Activated T-helper 2 cell treated with anti-CD3 and anti-CD28 coated beads, Interferon-gamma antibody, Interleukin-2, Interleukin-4, amounts not matched to agents 10 μg/mL and 5 μg/mL and 100 μg/mL, durations not matched to agents 14 hours and 24 hours and 36 hours (primary cell): Measurements from ENCODE around the gene TRAF1. TPM values are rescaled to one million over a fixed set of nuclear protein-coding genes. Genes with fewer than 3 reads are reported as not detected.

Experiments used
- DNase-seq: peaks from one replicate; pipeline ENCODE4 v3.0.0; 2021; ENCODE audit warnings: low spot score
- H3K27ac Mint-ChIP-seq: one replicate; pipeline ENCODE4 v1.8.0; 2021; ENCODE audit warnings: mixed read lengths
- H3K27me3 Mint-ChIP-seq: one replicate; pipeline ENCODE4 v1.8.0; 2021; ENCODE audit warnings: low read depth, mixed read lengths
- H3K36me3 Mint-ChIP-seq: one replicate; pipeline ENCODE4 v1.8.0; 2021; ENCODE audit warnings: low read depth, mixed read lengths
- H3K4me1 Mint-ChIP-seq: one replicate; pipeline ENCODE4 v1.8.0; 2021; ENCODE audit warnings: low read depth, mixed read lengths
- H3K4me3 Mint-ChIP-seq: one replicate; pipeline ENCODE4 v1.8.0; 2021; ENCODE audit warnings: low read depth, mild to moderate bottlenecking, moderate library complexity, mixed read lengths
- H3K9me3 Mint-ChIP-seq: one replicate; pipeline ENCODE4 v1.8.0; 2021; ENCODE audit warnings: mixed read lengths
- intact Hi-C: fragments of 100-400 bp; cut with micrococcal nuclease; formaldehyde crosslinking; loops from one replicate; pipeline ENCODE4 v1.15.1; 2023
- total RNA-seq: library from RNA; stranded (reverse); gene quantifications from 2 replicates; pipeline ENCODE4 v1.2.3, GENCODE V29; 2022

The TRAF1 gene
- total RNA-seq, 1 donor from 2014 or later = 164 TPM

DNA sequence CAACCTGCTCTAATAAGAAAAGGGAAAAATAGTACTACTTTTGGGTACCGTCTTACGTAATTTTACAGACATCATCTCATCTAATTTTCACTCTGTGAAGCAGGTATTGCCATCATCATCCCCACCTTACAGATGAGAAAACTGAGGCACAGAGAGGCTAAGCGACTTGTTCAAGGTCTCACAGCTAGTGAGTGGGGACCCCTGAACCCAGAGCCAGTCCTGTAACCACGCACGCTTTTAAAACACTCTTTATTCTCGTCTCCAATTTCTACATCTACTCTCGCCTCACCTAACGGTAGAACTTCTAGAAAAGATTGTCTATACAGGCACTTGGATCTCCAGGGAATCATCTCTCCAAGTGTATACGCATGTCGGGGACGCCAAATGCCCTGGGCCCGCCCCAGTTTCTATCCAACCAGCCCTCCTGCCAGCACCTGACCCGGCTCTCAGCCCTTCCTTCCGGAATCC lies 1.5 kb upstream of the TRAF1 start:
- Mint-ChIP-seq H3K27me3 (no peaks in the 10 kb centered on the region), H3K27ac (peak overlapping the region; percentile 98), H3K4me3 (peak overlapping the region; percentile 92), H3K36me3 (peaks cover 35% of the 10 kb centered on the region), H3K4me1 (peaks cover 62% of the 10 kb centered on the region), H3K9me3 (no peaks in the 10 kb centered on the region)
- intact Hi-C loops = loop anchor here (5.0 kb wide), 1 partner anchor 136 kb away; the partner anchor contains the start of gene FBXW2
- no peak for DNase-seq

GRCh38 chr9:120927269-120928014 lies 846 bp upstream of the TRAF1 start:
- Mint-ChIP-seq H3K36me3 (peaks cover 41% of the 10 kb centered on the region), H3K4me3 (peak overlapping the region; percentile 92), H3K9me3 (no peaks in the 10 kb centered on the region), H3K27ac (peak overlapping the region; percentile 98), H3K27me3 (no peaks in the 10 kb centered on the region), H3K4me1 (peaks cover 63% of the 10 kb centered on the region)
- intact Hi-C loops = loop anchor here (1.0 to 5.0 kb wide), 6 partner anchors 17 to 147 kb away; partner anchors contain the start of genes CNTRL and FBXW2
- no peak for DNase-seq

DNA sequence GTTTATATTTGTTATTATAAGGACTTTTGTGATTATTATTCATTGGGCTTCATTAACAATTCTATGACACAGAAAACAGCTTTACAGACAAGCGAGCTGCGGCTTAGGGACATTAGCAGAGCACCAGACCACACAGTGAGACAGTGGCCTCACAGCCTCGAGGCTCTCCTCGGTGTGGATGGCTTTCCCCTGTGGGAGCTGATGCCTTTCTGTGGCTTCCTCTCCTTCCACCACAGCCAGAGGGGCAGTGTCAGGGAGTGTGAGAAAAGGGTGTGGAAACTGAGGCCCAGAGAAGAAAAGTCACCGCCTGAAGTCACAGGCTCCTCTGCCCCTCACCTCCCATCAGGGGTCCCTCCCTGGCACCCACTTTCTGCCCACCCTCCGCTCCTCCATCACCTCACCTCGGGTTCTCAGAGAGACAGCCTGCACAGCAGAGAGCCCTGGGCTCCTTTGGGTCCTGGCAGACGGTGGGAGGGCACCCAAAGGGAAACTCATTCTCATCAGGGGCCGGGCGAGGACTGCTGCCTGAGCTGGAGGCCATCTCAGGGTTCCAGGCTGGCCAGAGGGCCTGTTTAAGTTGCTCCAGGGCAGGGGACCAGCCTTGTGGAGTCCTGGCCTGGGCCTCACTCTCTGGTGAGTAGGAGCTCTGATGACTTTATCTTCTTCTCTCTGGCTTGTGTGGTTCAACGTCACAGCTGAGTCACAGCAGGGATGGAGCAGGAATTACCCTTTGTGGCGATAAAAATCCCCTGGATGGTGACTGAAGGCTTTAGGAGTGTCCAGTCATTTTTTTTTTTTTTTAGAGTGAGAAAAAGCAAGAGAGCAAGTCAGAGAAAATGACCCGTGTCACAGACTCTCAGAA lies 830 bp downstream of the TRAF1 start:
- Mint-ChIP-seq H3K27ac (peak overlapping the region; percentile 98), H3K9me3 (no peaks in the 10 kb centered on the region), H3K4me1 (peaks cover 66% of the 10 kb centered on the region), H3K36me3 (peaks cover 54% of the 10 kb centered on the region), H3K27me3 (no peaks in the 10 kb centered on the region), H3K4me3 (peak overlapping the region; percentile 92)
- intact Hi-C loops = loop anchor here (1.0 to 5.0 kb wide), 7 partner anchors 9 to 149 kb away; partner anchors contain the start of genes CNTRL and FBXW2
- peak; percentile 52 for DNase-seq

GRCh38 chr9:120924698-120925534 lies 1.7 kb downstream of the TRAF1 start:
- Mint-ChIP-seq H3K27me3 (no peaks in the 10 kb centered on the region), H3K4me1 (peaks cover 69% of the 10 kb centered on the region), H3K9me3 (no peaks in the 10 kb centered on the region), H3K4me3 (peak overlapping the region; percentile 92), H3K27ac (peak overlapping the region; percentile 98), H3K36me3 (peaks cover 63% of the 10 kb centered on the region)
- intact Hi-C loops = loop anchor here (5.0 kb wide), 1 partner anchor 133 kb away; the partner anchor contains the start of gene FBXW2
- no peak for DNase-seq

- no peaks in the 10 kb centered on the region for H3K9me3 Mint-ChIP-seq
- no peak for DNase-seq
- H3K27ac Mint-ChIP-seq = peak overlapping the region; percentile 98
- peaks cover 74% of the 10 kb centered on the region for H3K36me3 Mint-ChIP-seq
- intact Hi-C loops = no loop called here
- H3K4me3 Mint-ChIP-seq = peak overlapping the region; percentile 92
- no peaks in the 10 kb centered on the region for H3K27me3 Mint-ChIP-seq
- H3K4me1 Mint-ChIP-seq = peaks cover 73% of the 10 kb centered on the region
Observed at GRCh38 chr9:120923620-120924328, 2.8 kb downstream of the TRAF1 start.

DNA sequence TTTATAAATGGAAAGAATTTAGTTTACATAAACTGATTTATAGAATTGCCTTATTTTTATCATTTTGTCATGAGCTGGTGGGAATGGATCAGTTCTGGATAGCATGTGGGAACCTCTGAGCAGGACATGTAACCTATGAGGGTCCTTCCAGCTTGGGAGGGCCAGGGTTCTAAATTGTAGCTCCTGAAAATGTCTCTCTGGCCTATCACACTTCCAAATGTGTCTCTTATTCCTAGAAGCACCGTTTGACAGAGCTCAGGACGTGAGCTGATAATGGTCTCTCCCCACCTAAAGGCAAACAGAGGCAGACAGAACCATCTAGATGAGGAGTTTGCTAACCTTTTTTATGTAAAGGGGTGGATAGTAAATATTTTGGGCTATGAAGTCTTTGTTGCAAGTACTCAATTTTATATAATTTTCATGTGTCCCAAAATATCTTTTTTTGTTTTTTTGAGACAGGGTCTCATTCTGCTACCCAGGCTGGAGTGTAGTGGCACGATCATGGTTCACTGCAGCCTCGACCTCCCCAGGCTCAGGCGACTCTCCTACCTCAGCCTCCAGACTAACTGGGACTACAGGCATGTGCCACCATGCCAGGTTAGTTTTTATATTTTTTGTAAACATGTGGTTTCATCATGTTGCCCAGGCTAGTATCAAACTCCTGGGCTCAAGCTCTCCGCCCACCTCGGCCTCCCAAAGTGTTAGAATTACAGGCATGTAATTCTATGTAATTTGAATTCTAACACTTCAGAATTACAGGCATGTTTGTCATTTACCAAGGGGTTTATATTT lies 4.0 kb downstream of the TRAF1 start:
- peaks cover 85% of the 10 kb centered on the region for H3K36me3 Mint-ChIP-seq
- H3K27ac Mint-ChIP-seq = peak overlapping the region; percentile 82
- peaks cover 73% of the 10 kb centered on the region for H3K4me1 Mint-ChIP-seq
- no peak for DNase-seq
- intact Hi-C loops = no loop called here
- peak overlapping the region; percentile 92 for H3K4me3 Mint-ChIP-seq
- no peaks in the 10 kb centered on the region for H3K9me3 Mint-ChIP-seq
- H3K27me3 Mint-ChIP-seq = no peaks in the 10 kb centered on the region

GRCh38 chr9:120921661-120922181 lies 4.9 kb downstream of the TRAF1 start:
- Mint-ChIP-seq H3K27ac (peak overlapping the region; percentile 82), H3K36me3 (peaks cover 93% of the 10 kb centered on the region), H3K4me3 (peak overlapping the region; percentile 92), H3K9me3 (no peaks in the 10 kb centered on the region), H3K4me1 (peaks cover 73% of the 10 kb centered on the region), H3K27me3 (no peaks in the 10 kb centered on the region)
- DNase-seq = no peak
- intact Hi-C loops = no loop called here

DNA sequence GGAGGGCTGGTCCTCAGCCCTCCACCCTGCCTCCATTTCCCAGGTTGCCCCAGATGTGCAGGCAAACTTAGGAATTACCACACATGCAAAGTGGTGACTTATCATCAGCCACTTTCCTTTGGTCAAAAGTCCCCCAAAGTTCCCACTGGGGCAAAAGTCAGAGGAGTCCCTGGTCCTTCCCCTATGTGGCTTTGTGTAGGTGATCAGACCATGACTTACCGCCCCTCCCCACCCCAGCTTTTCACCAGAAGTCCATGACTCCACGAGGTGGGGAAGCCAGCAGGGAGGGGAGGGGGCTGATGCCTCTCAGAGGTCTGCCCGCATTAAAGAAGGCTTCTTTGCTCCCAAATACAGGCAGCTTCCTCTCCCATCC lies 5.8 kb downstream of the TRAF1 start:
- H3K4me1 Mint-ChIP-seq = peaks cover 75% of the 10 kb centered on the region
- intact Hi-C loops = no loop called here
- no peaks in the 10 kb centered on the region for H3K9me3 Mint-ChIP-seq
- peaks cover 99% of the 10 kb centered on the region for H3K36me3 Mint-ChIP-seq
- peak overlapping the region; percentile 92 for H3K4me3 Mint-ChIP-seq
- H3K27me3 Mint-ChIP-seq = no peaks in the 10 kb centered on the region
- no peak for DNase-seq
- H3K27ac Mint-ChIP-seq = peak overlapping the region; percentile 82

DNA sequence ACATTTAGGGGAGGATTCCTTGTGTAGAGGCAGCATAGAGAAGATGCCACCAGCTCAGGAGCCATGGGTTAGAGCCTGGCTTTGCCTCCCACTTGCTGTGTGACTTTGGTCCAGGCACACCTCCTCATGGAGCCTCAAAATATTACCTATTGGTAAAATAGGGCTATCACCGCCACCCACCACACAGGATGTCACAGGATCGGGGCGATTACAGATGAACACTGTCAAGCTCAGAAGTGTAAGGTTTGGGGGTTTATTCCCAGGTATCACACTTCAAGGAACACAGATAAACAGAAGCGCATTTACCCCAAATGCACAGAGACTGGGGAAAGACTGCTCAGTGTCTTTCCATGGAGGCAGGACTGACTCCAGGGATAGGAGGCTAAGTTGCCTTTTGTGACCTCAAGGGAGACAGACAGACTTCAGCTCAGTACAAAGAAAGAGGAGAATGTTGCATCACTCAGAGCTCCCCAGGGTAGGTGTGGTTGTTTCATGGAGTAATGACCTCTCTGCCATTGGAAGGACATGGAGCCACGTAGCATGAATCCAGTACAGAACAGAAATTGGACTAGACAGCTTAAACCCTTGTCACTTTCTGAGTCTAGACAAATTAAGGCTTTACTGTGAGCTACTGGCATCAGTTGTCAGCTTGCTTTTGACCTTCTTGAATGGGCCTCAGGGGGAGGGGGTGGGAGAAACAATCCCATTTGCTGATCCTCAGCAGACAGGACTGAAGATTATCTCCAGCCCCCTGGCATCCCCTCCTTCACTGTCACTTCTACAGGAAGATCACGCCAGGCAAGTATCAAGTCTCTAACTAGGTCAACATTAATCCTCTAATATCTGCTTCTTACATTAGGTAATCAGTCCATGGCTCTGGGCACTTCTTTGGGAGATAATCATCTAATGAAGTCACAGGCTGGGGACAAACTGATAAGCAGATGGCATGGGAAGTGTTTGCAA lies 6.5 kb downstream of the TRAF1 start:
- Mint-ChIP-seq H3K4me3 (peak overlapping the region; percentile 92), H3K9me3 (no peaks in the 10 kb centered on the region), H3K36me3 (peaks cover 97% of the 10 kb centered on the region), H3K27me3 (no peaks in the 10 kb centered on the region), H3K27ac (peak overlapping the region; percentile 82), H3K4me1 (peaks cover 75% of the 10 kb centered on the region)
- DNase-seq = no peak
- intact Hi-C loops = no loop called here
